Tibial nerve (tissue), 4 donors: ENCODE data around the gene GNG5. TPM values are rescaled to one million over a fixed set of nuclear protein-coding genes. Genes with fewer than 3 reads are reported as not detected.

Experiments
- DNase-seq, 2 donors: peaks; one replicate each; pipeline ENCODE4 v3.0.0-alpha.2; 2019; ENCODE audit warnings: low spot score in 2 of 2
- H3K27ac ChIP-seq, 4 donors: fragments of 200-600 bp; sonication (generic) in 3 of 4; one replicate each; pipeline ENCODE4 v1.5.1; 2017 to 2019; ENCODE audit warnings: mild to moderate bottlenecking in 1 of 4
- H3K27me3 ChIP-seq, 2 donors: fragments of 200-600 bp; sonication (generic) in 1 of 2; one replicate each; pipeline versions ENCODE4 v1.5.1 to v1.6.0; 2017 to 2019
- H3K36me3 ChIP-seq, 3 donors: fragments of 200-600 bp; sonication (generic); one replicate each; pipeline ENCODE4 v1.5.1; 2018 to 2019
- H3K4me1 ChIP-seq, 4 donors: fragments of 200-600 bp; sonication (generic) in 3 of 4; one replicate each; pipeline ENCODE4 v1.5.1; 2017 to 2019
- H3K4me3 ChIP-seq, 4 donors: fragments of 200-600 bp; sonication (generic) in 3 of 4; one replicate each; pipeline ENCODE4 v1.5.1; 2017 to 2019; ENCODE audit warnings: mild to moderate bottlenecking in 1 of 4, moderate library complexity in 1 of 4
- H3K9me3 ChIP-seq, 4 donors: fragments of 200-600 bp; sonication (generic) in 3 of 4; one replicate each; pipeline ENCODE4 v1.5.1; 2017 to 2019
- CTCF ChIP-seq, 5 experiments: fragments of 200-600 bp in 3 of 5; fragments of 450-650 bp in 2 of 5; sonication (generic) in 3 of 5; IDR thresholded peaks; one replicate each; pipeline ENCODE4 v1.5.1; 2016 to 2019; ENCODE audit warnings: antibody characterized with exemption in 5 of 5, mild to moderate bottlenecking in 3 of 5, moderate library complexity in 2 of 5
- EP300 ChIP-seq, 2 donors: sonication (generic); formaldehyde crosslinking; IDR thresholded peaks; one replicate each; pipeline ENCODE4 v1.6.1; 2017; ENCODE audit warnings: antibody characterized with exemption in 2 of 2, mild to moderate bottlenecking in 1 of 2
- POLR2A ChIP-seq, 2 donors: fragments of 450-650 bp; IDR thresholded peaks; one replicate each; pipeline ENCODE4 v1.6.1; 2017; ENCODE audit warnings: antibody characterized with exemption in 2 of 2, mild to moderate bottlenecking in 2 of 2, moderate library complexity in 2 of 2
- WGBS, 2 donors: methylation state at CpG; one replicate each; pipeline ENCODE4 v1.1.5; 2018; 5-methylcytosine and 5-hydroxymethylcytosine counted together
- total RNA-seq, 4 donors: library from RNA; depleted of rRNA; stranded (reverse); fragments of >200 nt; gene quantifications; one replicate each; pipeline ENCODE4 v1.1.0, GENCODE V29; 2016

The GNG5 gene
- total RNA-seq, 4 donors from 2014 or later: 39.8 to 76.9 (median 54.8) TPM

GRCh38 chr1:84504580-84505492 lies 1.5 kb downstream of the GNG5 start:
- no peak for DNase-seq
- peak overlapping the region; percentile 55 to 87 (median 80) for H3K4me3 ChIP-seq
- TF ChIP-seq EP300 (IDR thresholded peaks at IDR 0.05) (no peak), CTCF (IDR thresholded peaks at IDR 0.05) (no peak), POLR2A (IDR thresholded peaks at IDR 0.05) (no peak)
- 7% methylated on average over 17 of the region's 17 CpGs for WGBS, 2 donors
- H3K36me3 ChIP-seq: peaks cover 0 to 14% (median 0%) of the 10 kb centered on the region in 3 donors
- no peaks in the 10 kb centered on the region for H3K27me3 ChIP-seq
- peaks cover 0 to 56% (median 19%) of the 10 kb centered on the region in 4 donors for H3K4me1 ChIP-seq
- H3K27ac ChIP-seq: peak overlapping the region; percentile 94 to 98 (median 96)
- H3K9me3 ChIP-seq: peaks cover 0 to 14% (median 2%) of the 10 kb centered on the region in 4 donors

DNA sequence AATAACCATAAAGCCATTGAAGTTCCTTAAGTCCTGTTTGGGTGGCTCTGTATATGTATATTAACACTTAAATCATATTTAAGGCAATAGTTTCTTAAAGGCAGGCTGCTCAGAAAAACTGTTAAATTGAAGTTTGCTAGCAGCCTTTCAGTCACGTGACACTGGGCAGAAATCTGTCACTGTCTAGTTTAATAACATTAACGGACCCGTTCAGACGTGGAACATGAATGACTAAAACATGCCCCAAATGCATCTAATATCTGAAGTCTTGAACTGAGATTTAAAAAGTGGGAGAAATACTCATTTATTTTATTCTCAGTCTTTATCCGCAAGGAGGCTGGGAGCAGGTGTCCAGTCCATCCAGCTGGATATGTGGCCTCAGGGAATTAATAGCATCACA lies 3.5 kb downstream of the GNG5 start:
- Histone ChIP-seq H3K4me1 (peaks cover 0 to 61% (median 19%) of the 10 kb centered on the region in 4 donors), H3K4me3 (no peak overlapping the region)
- 51 to 59% methylated on average over 5 of the region's 5 CpGs for WGBS, 2 donors

GRCh38 chr1:84497631-84498275 lies 8.6 kb downstream of the GNG5 start:
- Histone ChIP-seq H3K9me3 (no peaks in the 10 kb centered on the region), H3K27ac (no peak overlapping the region), H3K27me3 (no peaks in the 10 kb centered on the region), H3K4me1 (peaks cover 0 to 32% (median 1%) of the 10 kb centered on the region in 4 donors), H3K4me3 (no peak overlapping the region), H3K36me3 (peaks cover 7 to 57% (median 7%) of the 10 kb centered on the region in 3 donors)
- DNase-seq: no peak
- TF ChIP-seq POLR2A (IDR thresholded peaks at IDR 0.05) (no peak), CTCF (IDR thresholded peaks at IDR 0.05) (no peak), EP300 (IDR thresholded peaks at IDR 0.05) (no peak)
- WGBS, 2 donors: 34 to 40% methylated on average over 2 of the region's 2 CpGs

More for the DNA sequence above, 3.5 kb downstream of the GNG5 start:
- no peak for DNase-seq
- no peak overlapping the region for H3K27ac ChIP-seq
- no peaks in the 10 kb centered on the region for H3K9me3 ChIP-seq
- TF ChIP-seq CTCF (IDR thresholded peaks at IDR 0.05) (no peak), POLR2A (IDR thresholded peaks at IDR 0.05) (no peak), EP300 (IDR thresholded peaks at IDR 0.05) (no peak)
- H3K27me3 ChIP-seq: no peaks in the 10 kb centered on the region
- peaks cover 0 to 27% (median 2%) of the 10 kb centered on the region in 3 donors for H3K36me3 ChIP-seq

GRCh38 chr1:84496498-84496897 lies 9.9 kb downstream of the GNG5 start:
- TF ChIP-seq EP300 (IDR thresholded peaks at IDR 0.05) (no peak), CTCF (IDR thresholded peaks at IDR 0.05) (no peak), POLR2A (IDR thresholded peaks at IDR 0.05) (no peak)
- DNase-seq: no peak
- Histone ChIP-seq H3K27me3 (no peaks in the 10 kb centered on the region), H3K36me3 (peaks cover 7 to 65% (median 7%) of the 10 kb centered on the region in 3 donors), H3K27ac (no peak overlapping the region), H3K4me3 (no peak overlapping the region), H3K4me1 (peaks cover 0 to 22% (median 0%) of the 10 kb centered on the region in 4 donors), H3K9me3 (no peaks in the 10 kb centered on the region)
- 80 to 85% methylated on average over 3 of the region's 3 CpGs for WGBS, 2 donors
